Activated naive CD8-positive, alpha-beta T cell treated with anti-CD3 and anti-CD28 coated beads for 36 hours (primary cell): ENCODE measurements around the gene RBM47. TPM values are rescaled to one million over a fixed set of nuclear protein-coding genes. Genes with fewer than 3 reads are reported as not detected.

Source experiments
- DNase-seq: peaks from one replicate; pipeline ENCODE4 v3.0.0; 2021
- H3K27ac Mint-ChIP-seq: one replicate; pipeline ENCODE4 v1.8.0; 2022; ENCODE audit warnings: mild to moderate bottlenecking, moderate library complexity, mixed read lengths
- H3K27me3 Mint-ChIP-seq: one replicate; pipeline ENCODE4 v1.8.0; 2022; ENCODE audit warnings: mild to moderate bottlenecking, mixed read lengths
- H3K36me3 Mint-ChIP-seq: one replicate; pipeline ENCODE4 v1.8.0; 2021; ENCODE audit warnings: mild to moderate bottlenecking, mixed read lengths
- H3K4me1 Mint-ChIP-seq: one replicate; pipeline ENCODE4 v1.8.0; 2021; ENCODE audit warnings: mixed read lengths
- H3K4me3 Mint-ChIP-seq: one replicate; pipeline ENCODE4 v1.8.0; 2022; ENCODE audit warnings: mild to moderate bottlenecking, moderate library complexity, mixed read lengths
- H3K9me3 Mint-ChIP-seq: one replicate; pipeline ENCODE4 v1.8.0; 2022; ENCODE audit warnings: mixed read lengths
- total RNA-seq, 2 experiments: library from RNA; stranded (reverse); gene quantifications; one replicate each; pipeline ENCODE4 v1.2.3, GENCODE V29; 2021

The RBM47 gene
- total RNA-seq, 2 experiments from 2014 or later = 0.16 to 0.22 TPM

DNA sequence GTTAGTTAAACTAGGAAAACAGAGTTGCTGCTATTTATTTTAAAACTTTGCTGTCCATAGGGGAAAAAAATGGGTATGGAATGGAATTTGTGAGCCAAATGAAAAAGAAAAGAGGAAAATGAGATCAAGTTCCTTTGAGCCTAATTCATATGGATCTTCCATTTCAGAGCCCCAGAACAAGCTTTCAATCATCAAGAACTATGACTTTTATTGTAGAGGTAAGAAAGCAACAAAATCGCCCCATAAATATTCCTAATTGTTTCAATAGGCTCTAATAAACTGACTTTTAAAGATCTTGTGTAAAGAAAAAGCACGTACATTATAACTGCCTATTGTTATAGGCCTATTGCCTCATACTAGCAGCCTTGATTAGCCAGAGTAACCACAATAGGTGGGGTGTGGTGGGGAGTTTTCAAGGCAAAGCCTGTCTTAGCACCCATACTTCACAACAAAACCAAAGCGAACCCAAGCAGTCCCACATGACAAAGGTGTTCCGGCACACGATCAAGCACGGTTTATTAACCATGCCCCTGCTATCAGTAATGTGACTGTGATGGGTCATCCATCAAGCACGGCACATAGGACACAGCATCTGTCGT is 44.4 kb downstream of the RBM47 start:
- Mint-ChIP-seq H3K9me3 (no peaks in the 10 kb centered on the region), H3K4me1 (no peaks in the 10 kb centered on the region), H3K27ac (no peak overlapping the region), H3K4me3 (no peak overlapping the region), H3K36me3 (no peaks in the 10 kb centered on the region), H3K27me3 (no peaks in the 10 kb centered on the region)
- DNase-seq = no peak

GRCh38 chr4:40584517-40585141 is 45.0 kb downstream of the RBM47 start:
- Mint-ChIP-seq H3K36me3 (no peaks in the 10 kb centered on the region), H3K4me1 (no peaks in the 10 kb centered on the region), H3K27me3 (no peaks in the 10 kb centered on the region), H3K9me3 (no peaks in the 10 kb centered on the region), H3K4me3 (no peak overlapping the region), H3K27ac (no peak overlapping the region)
- DNase-seq = no peak

DNA sequence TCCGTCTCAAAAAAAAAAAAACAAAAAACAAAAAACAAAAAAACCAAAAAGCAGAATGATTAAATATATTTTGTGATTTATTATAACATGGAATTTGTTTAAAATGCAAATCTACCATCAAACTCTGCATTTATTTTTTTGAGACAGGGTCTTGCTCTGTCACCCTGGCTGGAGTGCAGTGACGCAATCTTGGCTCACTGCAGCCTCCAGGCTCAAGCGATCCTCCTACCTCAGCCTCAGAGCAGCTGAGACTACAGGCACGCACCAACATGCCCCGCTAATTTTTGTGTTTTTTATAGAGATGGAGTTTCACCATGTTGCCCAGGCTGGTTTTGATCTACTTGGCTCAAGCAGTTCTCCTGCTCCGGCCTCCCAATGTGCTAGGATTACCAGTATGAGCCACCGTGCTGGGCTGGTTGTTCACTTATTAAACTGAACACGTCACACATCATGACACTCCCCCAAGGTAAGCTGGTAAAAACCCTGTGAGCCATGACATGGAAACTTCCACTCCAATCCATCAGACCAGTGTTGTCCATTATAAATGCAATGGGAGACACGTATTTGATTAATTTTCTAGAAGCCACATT is 45.7 kb downstream of the RBM47 start:
- DNase-seq = no peak
- Mint-ChIP-seq H3K9me3 (no peaks in the 10 kb centered on the region), H3K4me1 (no peaks in the 10 kb centered on the region), H3K27me3 (no peaks in the 10 kb centered on the region), H3K27ac (no peak overlapping the region), H3K36me3 (no peaks in the 10 kb centered on the region), H3K4me3 (no peak overlapping the region)

GRCh38 chr4:40582413-40582812 is 47.3 kb downstream of the RBM47 start:
- H3K27me3 Mint-ChIP-seq = no peaks in the 10 kb centered on the region
- H3K4me3 Mint-ChIP-seq = no peak overlapping the region
- H3K9me3 Mint-ChIP-seq = no peaks in the 10 kb centered on the region
- no peak for DNase-seq
- H3K27ac Mint-ChIP-seq = no peak overlapping the region
- no peaks in the 10 kb centered on the region for H3K36me3 Mint-ChIP-seq
- no peaks in the 10 kb centered on the region for H3K4me1 Mint-ChIP-seq

DNA sequence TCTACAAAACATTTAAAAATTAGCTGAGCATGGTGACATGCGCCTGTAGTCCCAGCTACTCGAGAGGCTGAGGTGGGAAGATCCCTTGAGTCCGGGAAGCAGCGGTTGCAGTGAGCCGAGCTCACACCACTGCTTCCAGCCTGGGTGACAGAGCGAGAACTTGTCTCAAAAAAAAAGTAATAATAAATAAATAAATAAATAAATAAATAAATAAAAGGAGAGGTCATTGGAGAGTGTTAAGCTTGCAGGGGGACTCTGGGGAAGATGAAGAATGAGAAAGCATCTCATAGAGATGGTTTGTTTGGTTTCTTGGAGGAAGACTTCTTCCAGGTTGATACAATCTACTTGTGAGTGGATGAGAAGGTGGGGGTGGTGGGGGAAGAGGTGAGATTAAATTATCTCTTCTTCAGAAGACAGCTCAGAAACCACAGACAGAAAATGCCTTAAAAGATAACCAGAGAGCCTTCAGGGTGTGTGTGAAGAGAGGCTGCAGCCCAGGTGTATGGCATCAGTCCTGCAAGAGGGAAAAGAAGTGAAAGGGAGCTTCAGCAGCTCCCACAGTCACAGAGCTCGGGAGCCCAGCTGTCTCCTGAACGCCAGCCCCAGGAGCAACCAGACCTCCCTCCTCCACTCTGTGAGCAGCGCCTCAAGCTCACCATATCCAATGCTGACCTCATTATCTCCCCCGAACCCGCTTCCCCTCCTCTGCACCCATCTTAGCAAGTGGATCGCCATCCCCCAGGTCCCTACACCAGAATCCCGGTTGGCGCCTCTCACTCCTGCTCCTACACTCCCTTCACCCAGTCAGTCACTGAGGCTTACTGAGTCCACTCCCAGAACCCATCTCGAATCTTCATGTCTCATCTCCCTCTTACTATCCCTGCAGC is 48.2 kb downstream of the RBM47 start:
- no peak for DNase-seq
- H3K27me3 Mint-ChIP-seq = no peaks in the 10 kb centered on the region
- no peaks in the 10 kb centered on the region for H3K9me3 Mint-ChIP-seq
- H3K36me3 Mint-ChIP-seq = no peaks in the 10 kb centered on the region
- peaks cover 7% of the 10 kb centered on the region for H3K4me1 Mint-ChIP-seq
- no peak overlapping the region for H3K27ac Mint-ChIP-seq
- H3K4me3 Mint-ChIP-seq = no peak overlapping the region

DNA sequence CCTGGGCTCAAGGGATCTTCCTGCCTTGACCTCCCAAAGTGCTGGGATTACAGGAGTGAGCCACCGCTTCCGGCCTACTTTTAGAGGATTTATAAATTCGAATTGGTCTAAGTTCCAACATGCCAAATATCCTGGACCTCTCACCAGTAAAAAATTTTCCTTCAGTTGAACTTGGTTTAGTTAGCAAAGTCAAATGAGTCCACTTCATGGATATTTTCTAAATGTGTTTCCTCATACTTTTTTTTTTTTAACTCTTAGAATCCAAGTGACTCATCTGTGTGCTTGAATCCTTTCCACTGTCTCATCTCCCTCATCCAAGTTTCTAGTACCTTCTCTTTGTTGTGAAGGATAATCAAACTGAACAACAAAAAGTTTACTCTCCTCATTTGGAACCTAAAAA is 49.7 kb downstream of the RBM47 start:
- Mint-ChIP-seq H3K4me1 (peaks cover 12% of the 10 kb centered on the region), H3K27ac (no peak overlapping the region), H3K27me3 (no peaks in the 10 kb centered on the region), H3K4me3 (no peak overlapping the region), H3K36me3 (no peaks in the 10 kb centered on the region), H3K9me3 (no peaks in the 10 kb centered on the region)
- DNase-seq = no peak

GRCh38 chr4:40577588-40578253 is 51.9 kb downstream of the RBM47 start:
- H3K4me1 Mint-ChIP-seq = peaks cover 20% of the 10 kb centered on the region
- DNase-seq = no peak
- no peak overlapping the region for H3K4me3 Mint-ChIP-seq
- H3K27me3 Mint-ChIP-seq = peaks cover 3% of the 10 kb centered on the region
- no peaks in the 10 kb centered on the region for H3K9me3 Mint-ChIP-seq
- H3K27ac Mint-ChIP-seq = no peak overlapping the region
- no peaks in the 10 kb centered on the region for H3K36me3 Mint-ChIP-seq

- peak; percentile 4 for DNase-seq
- no peaks in the 10 kb centered on the region for H3K9me3 Mint-ChIP-seq
- H3K36me3 Mint-ChIP-seq = no peaks in the 10 kb centered on the region
- H3K27me3 Mint-ChIP-seq = peaks cover 3% of the 10 kb centered on the region
- no peak overlapping the region for H3K27ac Mint-ChIP-seq
- H3K4me1 Mint-ChIP-seq = peaks cover 20% of the 10 kb centered on the region
- H3K4me3 Mint-ChIP-seq = no peak overlapping the region
Measured at GRCh38 chr4:40576651-40577480, 52.8 kb downstream of the RBM47 start.

- no peak overlapping the region for H3K4me3 Mint-ChIP-seq
Measured at GRCh38 chr4:40575846-40576245, 53.8 kb downstream of the RBM47 start.

DNA sequence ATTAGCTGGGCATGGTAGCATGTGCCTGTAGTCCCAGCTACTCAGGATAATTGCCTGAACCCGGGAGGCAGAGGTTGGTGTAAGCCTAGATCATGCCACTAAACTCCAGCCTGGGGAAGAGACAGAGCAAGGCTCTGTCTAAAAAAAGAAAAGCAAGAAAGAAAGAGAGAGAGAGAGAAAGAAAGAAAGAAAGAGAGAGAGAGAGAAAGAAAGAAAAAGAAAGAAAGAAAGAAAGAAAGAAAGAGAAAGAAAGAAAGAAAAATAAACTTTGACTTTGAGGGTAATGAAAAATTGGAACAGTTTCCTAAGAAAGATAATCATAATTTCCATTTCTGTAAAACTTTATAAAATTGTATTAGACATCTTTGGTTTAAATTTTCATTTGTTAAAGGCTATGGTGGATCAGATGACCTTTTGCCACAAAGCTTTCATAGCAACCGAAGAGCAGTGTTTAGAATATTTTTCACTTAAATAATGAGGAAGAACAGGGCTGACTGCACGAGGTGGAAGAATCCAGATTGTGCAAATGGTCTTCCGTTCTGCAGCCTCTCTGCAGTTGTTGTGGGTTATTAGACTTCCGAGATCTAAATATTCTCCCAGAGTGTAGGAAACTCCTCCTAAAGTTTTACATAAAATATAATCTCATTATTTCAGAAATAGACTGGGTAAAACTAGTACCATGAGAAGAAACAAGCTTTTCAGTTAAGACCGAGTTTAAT is 55.9 kb downstream of the RBM47 start:
- peaks cover 20% of the 10 kb centered on the region for H3K4me1 Mint-ChIP-seq
- peaks cover 3% of the 10 kb centered on the region for H3K27me3 Mint-ChIP-seq
- H3K4me3 Mint-ChIP-seq = no peak overlapping the region
- H3K9me3 Mint-ChIP-seq = no peaks in the 10 kb centered on the region
- no peaks in the 10 kb centered on the region for H3K36me3 Mint-ChIP-seq
- H3K27ac Mint-ChIP-seq = no peak overlapping the region
- DNase-seq = no peak

More at GRCh38 chr4:40575846-40576245, 53.8 kb downstream of the RBM47 start:
- H3K4me1 Mint-ChIP-seq = peaks cover 20% of the 10 kb centered on the region
- no peak overlapping the region for H3K27ac Mint-ChIP-seq
- peaks cover 3% of the 10 kb centered on the region for H3K27me3 Mint-ChIP-seq
- no peaks in the 10 kb centered on the region for H3K9me3 Mint-ChIP-seq
- H3K36me3 Mint-ChIP-seq = no peaks in the 10 kb centered on the region
- no peak for DNase-seq

GRCh38 chr4:40572692-40573310 is 56.9 kb downstream of the RBM47 start:
- no peak for DNase-seq
- no peaks in the 10 kb centered on the region for H3K36me3 Mint-ChIP-seq
- H3K27ac Mint-ChIP-seq = no peak overlapping the region
- no peak overlapping the region for H3K4me3 Mint-ChIP-seq
- peaks cover 3% of the 10 kb centered on the region for H3K27me3 Mint-ChIP-seq
- H3K9me3 Mint-ChIP-seq = no peaks in the 10 kb centered on the region
- peaks cover 20% of the 10 kb centered on the region for H3K4me1 Mint-ChIP-seq

DNA sequence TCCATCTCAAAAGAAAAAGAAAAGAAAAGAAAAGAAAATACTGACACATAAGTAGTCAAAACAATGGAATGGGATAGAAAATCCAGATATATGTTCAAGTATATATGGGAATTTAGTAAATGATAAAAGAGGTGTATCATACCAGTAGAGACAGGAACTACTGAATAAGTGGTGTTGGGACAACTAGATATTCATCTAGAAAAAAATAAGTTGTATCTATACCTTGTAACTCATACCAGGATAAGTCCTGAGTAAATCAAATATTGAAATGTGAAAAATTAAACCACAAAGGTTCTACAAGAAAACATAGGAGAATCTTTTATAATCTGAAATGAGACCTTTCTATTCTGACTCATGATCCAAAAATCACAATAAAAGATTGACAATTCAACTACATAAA is 58.5 kb downstream of the RBM47 start:
- Mint-ChIP-seq H3K36me3 (no peaks in the 10 kb centered on the region), H3K4me1 (peaks cover 10% of the 10 kb centered on the region), H3K27ac (no peak overlapping the region), H3K4me3 (no peak overlapping the region), H3K27me3 (peaks cover 3% of the 10 kb centered on the region), H3K9me3 (no peaks in the 10 kb centered on the region)
- no peak for DNase-seq

- H3K4me1 Mint-ChIP-seq = peaks cover 8% of the 10 kb centered on the region
- H3K27me3 Mint-ChIP-seq = peaks cover 3% of the 10 kb centered on the region
- no peaks in the 10 kb centered on the region for H3K9me3 Mint-ChIP-seq
- H3K4me3 Mint-ChIP-seq = no peak overlapping the region
- no peak for DNase-seq
- no peak overlapping the region for H3K27ac Mint-ChIP-seq
- no peaks in the 10 kb centered on the region for H3K36me3 Mint-ChIP-seq
Measured at GRCh38 chr4:40570348-40571077, 59.2 kb downstream of the RBM47 start.
